ENCODE data around the gene ERFE.

DNA sequence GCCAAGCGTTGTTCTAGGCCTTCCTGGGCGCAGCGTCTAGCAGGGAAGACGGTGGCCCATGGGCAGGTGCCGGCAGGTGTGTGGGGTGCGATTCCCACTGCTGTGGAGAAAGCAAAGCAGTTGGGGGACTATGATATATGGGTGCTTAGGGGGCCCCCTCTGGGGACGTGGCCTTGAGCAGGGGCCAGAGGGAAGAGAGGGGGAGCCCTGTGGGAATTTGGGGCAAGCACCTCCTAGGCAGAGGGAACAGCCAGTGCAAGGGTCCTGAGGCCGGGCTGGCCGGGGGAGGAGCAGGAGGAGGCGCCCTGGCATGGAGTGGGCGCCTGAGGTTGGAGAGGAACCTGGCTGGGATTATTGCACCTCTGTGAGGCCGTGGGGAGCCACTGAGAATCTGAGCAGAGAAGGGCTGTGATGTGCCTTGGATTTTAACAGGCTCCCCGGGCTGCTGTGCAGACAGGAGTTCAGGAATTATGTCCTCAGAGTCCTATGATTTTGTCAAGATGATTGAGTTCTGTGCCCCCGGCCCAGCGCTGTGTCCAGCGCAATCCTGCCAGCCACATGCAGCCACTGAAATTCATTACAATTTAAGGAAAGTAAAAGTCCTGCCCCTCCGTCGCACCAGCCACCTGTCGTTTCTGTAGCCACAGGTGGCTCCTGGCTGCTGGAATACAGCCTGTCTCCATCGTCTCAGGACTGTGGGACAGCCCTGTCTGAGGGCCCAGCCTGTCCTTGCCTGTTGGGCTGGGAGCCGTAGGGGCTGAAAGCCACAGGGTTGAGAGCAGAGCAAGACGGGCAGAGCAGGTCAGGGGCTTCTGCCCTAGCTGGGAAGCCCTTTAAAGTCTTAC is 29.4 kb upstream of the ERFE start:
- no peak for TF ChIP-seq CTCF (conservative IDR thresholded peaks at IDR 0.05; ENCODE audit: low read depth, low read length)
- TF ChIP-seq POLR2A (IDR thresholded peaks at IDR 0.05; ENCODE audit: low read depth, low read length): no peak
- TF ChIP-seq USF2 (IDR thresholded peaks at IDR 0.05; ENCODE audit: low read depth, low read length): no peak

All from IMR-90 (cell line).